NCI-H1694 (cell line): ENCODE data around the gene CACNA1C.

Experiments
- DNase-seq: peaks from one replicate; lab custom pipeline; 2025; lab: John Stamatoyannopoulos, UW

Gene CACNA1C

GRCh38 chr12:2366711-2367110, 313.9 kb downstream of the CACNA1C start:
- DNase-seq: no peak

- DNase-seq: no peak
Observed at GRCh38 chr12:2372178-2372577, 319.4 kb downstream of the CACNA1C start.

GRCh38 chr12:2372735-2373134, 319.9 kb downstream of the CACNA1C start:
- DNase-seq: no peak

GRCh38 chr12:2373307-2373706, 320.5 kb downstream of the CACNA1C start:
- no peak for DNase-seq

DNA sequence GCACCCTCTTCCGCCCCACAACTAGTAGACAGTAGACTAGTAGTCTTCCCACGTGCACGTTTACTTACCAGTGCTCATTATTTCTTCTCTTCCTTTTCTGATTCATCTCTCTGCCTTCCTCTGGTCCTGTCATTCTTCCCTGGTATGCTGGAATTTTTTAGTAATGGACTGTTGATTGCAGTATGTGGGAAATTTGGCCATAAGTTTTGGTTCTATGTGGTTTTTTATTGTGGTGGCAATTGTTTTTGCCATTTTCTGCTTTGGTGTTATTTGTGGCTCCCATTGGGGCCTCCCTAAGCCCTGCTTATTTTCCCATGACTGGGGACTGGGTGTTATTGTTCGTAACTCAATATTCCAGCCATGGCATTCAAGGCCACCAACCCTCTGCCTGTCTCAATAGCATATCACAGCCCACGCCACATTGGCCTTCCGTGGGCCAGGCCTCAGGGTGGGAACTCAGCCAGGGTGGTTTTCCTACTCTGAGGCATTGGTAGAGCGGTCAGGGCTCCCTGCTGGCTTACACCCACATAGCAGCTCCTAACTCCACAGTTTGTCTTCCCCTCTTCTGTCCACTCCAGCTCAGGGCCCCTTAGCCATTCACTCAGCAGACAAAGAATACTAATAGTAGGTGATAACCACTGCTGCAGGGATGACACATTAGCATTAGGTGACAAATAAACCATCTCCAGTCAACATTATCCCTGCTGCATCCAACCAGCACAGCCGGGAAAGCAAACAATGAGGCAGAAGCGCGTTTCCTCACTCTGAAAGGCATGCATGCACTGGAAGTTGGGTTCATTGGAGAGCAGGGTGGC, 321.5 kb downstream of the CACNA1C start:
- DNase-seq: no peak

GRCh38 chr12:2375871-2376270, 323.1 kb downstream of the CACNA1C start:
- DNase-seq: no peak

- peak; percentile 91 for DNase-seq
Observed at GRCh38 chr12:2376908-2377657, 324.3 kb downstream of the CACNA1C start.

DNA sequence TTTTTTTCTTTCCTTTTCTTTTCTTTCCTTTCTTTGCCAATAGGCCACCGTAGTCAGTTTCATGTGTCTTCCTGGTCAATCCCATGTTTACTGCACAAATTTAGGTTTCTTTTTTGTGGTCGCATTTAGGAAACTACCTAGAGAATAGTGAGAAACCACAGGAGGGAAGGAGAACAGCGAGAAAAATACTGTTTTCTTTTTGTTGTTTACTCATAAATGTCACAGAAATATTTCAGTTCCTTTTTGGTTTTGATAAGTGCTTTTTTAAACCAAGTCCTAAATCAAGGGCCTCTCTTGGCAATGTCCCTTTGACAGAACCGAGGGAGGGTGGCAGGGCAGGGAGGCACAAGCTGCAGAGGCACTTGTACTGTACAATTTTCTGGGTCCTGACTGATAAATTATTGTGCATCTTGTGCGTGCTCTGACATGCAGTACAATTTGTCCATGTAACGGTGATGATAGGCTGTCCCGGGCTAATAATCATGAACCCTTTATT, 326.1 kb downstream of the CACNA1C start:
- DNase-seq: no peak

GRCh38 chr12:2380946-2381345, 328.2 kb downstream of the CACNA1C start:
- DNase-seq: no peak

DNA sequence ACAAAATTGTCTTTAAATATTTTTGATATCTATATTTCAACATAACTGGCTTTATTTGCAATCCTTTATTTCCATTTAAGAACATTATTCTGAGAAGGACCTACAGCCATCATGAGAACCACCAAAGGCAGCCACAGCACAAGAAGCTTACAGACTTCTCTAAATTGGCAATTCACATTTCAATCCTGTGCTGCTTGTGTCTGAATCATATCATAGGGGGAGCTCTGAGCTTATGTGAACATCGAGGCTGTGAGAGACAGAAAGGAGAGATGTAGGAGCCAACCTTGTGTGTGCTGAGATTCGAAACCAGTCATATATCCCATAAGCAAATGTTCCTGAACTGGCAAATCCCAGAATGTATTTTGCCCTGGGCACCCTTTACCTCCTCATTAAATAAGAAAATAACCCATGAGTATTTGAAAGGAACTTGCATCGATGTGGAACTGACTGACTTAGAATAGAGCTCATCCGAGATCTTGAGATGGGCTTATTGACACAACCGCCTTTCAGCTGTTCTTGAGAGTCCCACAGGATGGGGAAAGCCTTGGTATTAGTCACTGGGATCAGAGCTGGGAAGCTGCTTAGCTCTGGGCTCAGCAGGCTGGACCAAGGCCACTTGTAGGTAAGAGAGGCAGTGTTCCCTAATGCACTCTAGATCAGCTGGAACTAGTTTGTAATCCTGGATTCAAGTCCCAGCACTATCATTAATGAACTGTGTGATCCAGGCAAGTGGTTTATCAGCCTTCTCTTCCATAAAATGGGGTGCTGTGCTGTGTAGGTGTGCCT, 329.8 kb downstream of the CACNA1C start:
- DNase-seq: peak; percentile 28

- DNase-seq: no peak
Observed at GRCh38 chr12:2383325-2384028, 330.7 kb downstream of the CACNA1C start.

- no peak for DNase-seq
Observed at GRCh38 chr12:2384029-2384386, 331.2 kb downstream of the CACNA1C start.

- no peak for DNase-seq
Observed at GRCh38 chr12:2384533-2385351, 332.0 kb downstream of the CACNA1C start.

DNA sequence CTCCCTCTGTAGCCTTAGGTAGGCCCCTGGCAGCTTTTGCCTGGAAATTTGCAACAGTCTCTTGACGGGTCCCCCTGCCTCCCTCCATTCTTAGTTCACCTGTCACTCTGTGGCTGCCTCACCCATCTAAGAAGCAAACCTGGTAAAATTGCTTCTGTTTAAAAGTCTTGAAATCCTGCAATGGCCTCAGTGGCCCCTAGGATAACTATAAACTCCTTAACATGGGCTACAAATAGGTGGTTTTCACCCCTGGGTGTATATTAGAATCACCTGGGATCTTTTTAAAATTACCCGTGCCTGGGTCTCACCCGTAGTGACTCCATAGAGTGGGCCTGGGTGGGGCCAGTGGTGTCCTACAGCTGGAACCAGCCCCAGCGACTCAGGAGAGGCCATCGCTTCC, 332.7 kb downstream of the CACNA1C start:
- DNase-seq: no peak

- DNase-seq: no peak
Observed at GRCh38 chr12:2386566-2386965, 333.8 kb downstream of the CACNA1C start.

DNA sequence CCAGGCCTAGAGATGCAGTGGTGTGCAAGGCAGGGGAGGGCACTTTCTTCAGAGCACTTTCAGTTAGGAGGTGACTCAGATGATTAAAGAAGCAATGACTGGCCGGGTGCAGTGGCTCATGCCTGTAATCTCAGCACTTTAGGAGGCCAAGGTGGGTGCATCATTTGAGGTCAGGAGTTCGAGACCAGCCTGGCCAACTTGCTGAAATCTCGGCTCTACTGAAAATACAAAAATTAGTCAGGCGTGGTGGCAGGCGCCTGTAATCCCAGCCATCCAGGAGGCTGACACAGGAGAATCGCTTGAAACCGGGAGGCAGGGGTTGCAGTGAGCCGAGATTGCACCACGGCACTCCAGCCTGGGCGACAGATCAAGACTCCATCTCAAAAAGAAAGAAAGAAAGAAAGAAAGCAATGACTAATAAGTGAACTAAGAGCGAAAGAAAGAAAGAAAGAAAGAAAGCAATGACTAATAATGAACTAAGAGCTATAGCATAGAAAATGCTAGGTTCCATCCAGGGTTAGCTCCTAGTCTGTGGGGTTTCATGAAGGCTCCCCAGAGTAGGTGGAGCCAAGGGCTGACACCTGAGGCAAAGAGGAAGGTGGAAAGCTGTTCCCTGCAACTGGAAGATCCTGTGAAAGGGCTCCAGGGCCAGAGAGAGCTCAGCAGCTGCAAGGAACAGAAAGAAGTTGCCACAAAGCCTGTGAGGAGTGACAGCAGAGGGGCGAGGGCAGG, 334.5 kb downstream of the CACNA1C start:
- DNase-seq: no peak

DNA sequence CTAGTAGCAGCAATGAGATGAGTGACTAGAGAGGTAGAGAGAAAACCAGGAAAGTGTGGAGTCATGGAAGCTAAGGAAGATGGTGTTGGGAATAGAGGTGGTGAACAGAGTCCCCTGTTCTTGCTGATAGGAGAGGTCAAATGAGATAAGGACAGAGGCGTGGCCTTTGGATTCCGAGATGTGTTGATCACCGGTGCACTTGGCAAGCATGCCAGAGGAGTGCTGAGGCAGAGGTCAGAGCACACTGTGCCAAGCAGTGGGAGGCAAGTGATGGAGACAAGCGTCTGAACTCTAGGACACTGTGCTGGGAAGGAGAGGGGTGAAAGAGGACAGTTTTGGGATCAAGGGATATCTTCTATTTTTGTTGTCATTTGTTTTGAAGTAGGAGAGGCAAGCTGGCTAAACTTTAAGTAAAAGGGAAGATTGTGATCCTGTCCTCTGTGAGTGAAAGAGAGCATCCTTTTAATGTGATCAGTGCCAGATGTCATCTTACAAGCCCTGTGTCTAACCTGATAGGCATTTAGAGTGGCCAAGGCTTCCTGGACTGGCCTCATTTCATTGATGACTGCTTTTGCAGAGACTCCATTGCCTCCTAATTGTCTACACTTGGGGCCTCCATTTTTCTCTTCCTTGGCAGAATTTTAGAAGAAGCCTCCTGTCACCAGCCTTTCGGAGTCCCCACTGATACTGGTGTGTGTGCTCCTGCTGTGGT, 336.4 kb downstream of the CACNA1C start:
- DNase-seq: no peak

- DNase-seq: no peak
Observed at GRCh38 chr12:2390133-2390532, 337.3 kb downstream of the CACNA1C start.

DNA sequence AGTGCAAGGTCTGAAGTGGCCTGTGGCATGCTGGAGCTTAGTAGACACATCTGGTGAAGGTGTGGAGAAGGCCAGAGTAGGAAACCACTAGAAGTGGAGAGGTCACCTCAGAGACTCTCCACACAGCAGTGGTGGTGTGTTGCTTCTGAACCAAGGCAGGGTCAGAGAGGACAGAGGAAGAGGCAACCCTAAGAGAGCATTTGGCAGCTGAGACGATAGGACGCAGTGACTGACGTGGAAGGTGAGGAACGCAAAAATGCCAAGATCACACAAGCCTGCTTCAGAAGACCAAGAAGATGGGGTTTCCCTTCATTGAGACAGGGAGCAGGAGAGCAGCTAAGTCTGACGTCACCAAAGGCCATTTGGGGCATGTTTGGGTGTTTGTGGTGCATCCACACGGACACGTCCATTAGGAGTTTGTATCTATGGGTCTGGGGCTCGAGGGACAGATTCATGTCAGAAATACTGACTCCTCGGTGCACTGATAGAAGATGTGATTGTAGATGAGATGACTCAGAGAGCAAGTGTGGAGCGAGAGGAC, 338.1 kb downstream of the CACNA1C start:
- no peak for DNase-seq
